ENCODE data around the gene KMT2C. TPM values are rescaled to one million over a fixed set of nuclear protein-coding genes. Genes with fewer than 3 reads are reported as not detected.

The KMT2C gene
- total and polyA plus RNA-seq, 4 donors: 6.3 to 35.3 (median 19.3) TPM

DNA sequence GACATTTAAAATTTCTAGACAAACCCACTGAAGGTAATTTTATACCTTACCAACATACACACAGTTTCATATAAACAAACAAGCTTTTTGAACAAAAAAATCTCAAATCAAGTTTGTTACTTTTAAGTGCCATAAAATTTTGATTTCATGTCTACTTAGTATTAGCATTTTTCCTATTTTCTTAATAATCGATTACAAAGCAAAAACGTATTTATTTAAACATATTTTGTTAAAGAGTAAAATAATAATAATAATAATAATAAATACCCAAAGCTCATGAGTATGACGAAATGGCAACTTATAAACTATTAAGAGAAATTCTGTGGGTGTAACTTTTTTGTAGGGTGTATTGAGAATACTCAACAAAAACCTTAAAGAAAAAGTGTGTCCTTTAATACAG lies 232.7 kb downstream of the KMT2C start:
- H3K27me3 ChIP-seq (ENCODE audit: control insufficient read depth in 4 of 4, insufficient read depth in 4 of 4, low read length in 3 of 4): no peaks in the 10 kb centered on the region
- H3K4me1 ChIP-seq (ENCODE audit: control insufficient read depth in 4 of 4, insufficient read depth in 4 of 4, low read length in 3 of 4): no peaks in the 10 kb centered on the region
- H3K9ac ChIP-seq (ENCODE audit: low read depth in 1 of 2, low read length in 2 of 2): no peak overlapping the region
- TF ChIP-seq, protein P1, sequence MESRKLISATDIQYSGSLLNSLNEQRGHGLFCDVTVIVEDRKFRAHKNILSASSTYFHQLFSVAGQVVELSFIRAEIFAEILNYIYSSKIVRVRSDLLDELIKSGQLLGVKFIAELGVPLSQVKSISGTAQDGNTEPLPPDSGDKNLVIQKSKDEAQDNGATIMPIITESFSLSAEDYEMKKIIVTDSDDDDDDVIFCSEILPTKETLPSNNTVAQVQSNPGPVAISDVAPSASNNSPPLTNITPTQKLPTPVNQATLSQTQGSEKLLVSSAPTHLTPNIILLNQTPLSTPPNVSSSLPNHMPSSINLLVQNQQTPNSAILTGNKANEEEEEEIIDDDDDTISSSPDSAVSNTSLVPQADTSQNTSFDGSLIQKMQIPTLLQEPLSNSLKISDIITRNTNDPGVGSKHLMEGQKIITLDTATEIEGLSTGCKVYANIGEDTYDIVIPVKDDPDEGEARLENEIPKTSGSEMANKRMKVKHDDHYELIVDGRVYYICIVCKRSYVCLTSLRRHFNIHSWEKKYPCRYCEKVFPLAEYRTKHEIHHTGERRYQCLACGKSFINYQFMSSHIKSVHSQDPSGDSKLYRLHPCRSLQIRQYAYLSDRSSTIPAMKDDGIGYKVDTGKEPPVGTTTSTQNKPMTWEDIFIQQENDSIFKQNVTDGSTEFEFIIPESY (IDR thresholded peaks at IDR 0.05): no peak
- TF ChIP-seq, protein P2, sequence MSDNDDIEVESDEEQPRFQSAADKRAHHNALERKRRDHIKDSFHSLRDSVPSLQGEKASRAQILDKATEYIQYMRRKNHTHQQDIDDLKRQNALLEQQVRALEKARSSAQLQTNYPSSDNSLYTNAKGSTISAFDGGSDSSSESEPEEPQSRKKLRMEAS (IDR thresholded peaks at IDR 0.05): no peak
- TF ChIP-seq HNF4G (IDR thresholded peaks at IDR 0.05) (no peak), REST (IDR thresholded peaks at IDR 0.05) (no peak), HNF4A (conservative IDR thresholded peaks at IDR 0.05) (no peak), TAF1 (conservative IDR thresholded peaks at IDR 0.05) (no peak), SP1 (IDR thresholded peaks at IDR 0.05) (no peak), NR2F2 (IDR thresholded peaks at IDR 0.05) (no peak), FOXA1 (IDR thresholded peaks at IDR 0.05) (no peak), JUND (IDR thresholded peaks at IDR 0.05) (no peak)
- TF ChIP-seq, protein P3, sequence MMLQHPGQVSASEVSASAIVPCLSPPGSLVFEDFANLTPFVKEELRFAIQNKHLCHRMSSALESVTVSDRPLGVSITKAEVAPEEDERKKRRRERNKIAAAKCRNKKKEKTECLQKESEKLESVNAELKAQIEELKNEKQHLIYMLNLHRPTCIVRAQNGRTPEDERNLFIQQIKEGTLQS (IDR thresholded peaks at IDR 0.05): no peak
- TF ChIP-seq, protein P4, sequence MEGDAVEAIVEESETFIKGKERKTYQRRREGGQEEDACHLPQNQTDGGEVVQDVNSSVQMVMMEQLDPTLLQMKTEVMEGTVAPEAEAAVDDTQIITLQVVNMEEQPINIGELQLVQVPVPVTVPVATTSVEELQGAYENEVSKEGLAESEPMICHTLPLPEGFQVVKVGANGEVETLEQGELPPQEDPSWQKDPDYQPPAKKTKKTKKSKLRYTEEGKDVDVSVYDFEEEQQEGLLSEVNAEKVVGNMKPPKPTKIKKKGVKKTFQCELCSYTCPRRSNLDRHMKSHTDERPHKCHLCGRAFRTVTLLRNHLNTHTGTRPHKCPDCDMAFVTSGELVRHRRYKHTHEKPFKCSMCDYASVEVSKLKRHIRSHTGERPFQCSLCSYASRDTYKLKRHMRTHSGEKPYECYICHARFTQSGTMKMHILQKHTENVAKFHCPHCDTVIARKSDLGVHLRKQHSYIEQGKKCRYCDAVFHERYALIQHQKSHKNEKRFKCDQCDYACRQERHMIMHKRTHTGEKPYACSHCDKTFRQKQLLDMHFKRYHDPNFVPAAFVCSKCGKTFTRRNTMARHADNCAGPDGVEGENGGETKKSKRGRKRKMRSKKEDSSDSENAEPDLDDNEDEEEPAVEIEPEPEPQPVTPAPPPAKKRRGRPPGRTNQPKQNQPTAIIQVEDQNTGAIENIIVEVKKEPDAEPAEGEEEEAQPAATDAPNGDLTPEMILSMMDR (IDR thresholded peaks at IDR 0.05; ENCODE audit: low read depth, low read length, missing input control): no peak
- no peak overlapping the region for H3K27ac ChIP-seq (ENCODE audit: low read depth in 1 of 2, low read length in 2 of 2)
- DNase-seq (ENCODE audit: low spot score): no peak
- H3K9me3 ChIP-seq (ENCODE audit: control insufficient read depth in 4 of 4, low read length in 3 of 4): no peaks in the 10 kb centered on the region
- WGBS: 93% methylated on average over 3 of the region's 3 CpGs
- peaks cover 1 to 26% (median 15%) of the 10 kb centered on the region in 4 donors for H3K36me3 ChIP-seq (ENCODE audit: control insufficient read depth in 4 of 4, insufficient read depth in 3 of 4, low read depth in 1 of 4, low read length in 3 of 4)
- no peak overlapping the region for H3K4me3 ChIP-seq (ENCODE audit: low read depth in 1 of 3, low read length in 3 of 3)

GRCh38 chr7:152202056-152202455 lies 233.7 kb downstream of the KMT2C start:
- DNase-seq (ENCODE audit: low spot score): no peak
- Histone ChIP-seq H3K9me3 (ENCODE audit: control insufficient read depth in 4 of 4, low read length in 3 of 4) (no peaks in the 10 kb centered on the region), H3K36me3 (ENCODE audit: control insufficient read depth in 4 of 4, insufficient read depth in 3 of 4, low read depth in 1 of 4, low read length in 3 of 4) (peaks cover 1 to 27% (median 16%) of the 10 kb centered on the region in 4 donors), H3K27me3 (ENCODE audit: control insufficient read depth in 4 of 4, insufficient read depth in 4 of 4, low read length in 3 of 4) (no peaks in the 10 kb centered on the region), H3K4me3 (ENCODE audit: low read depth in 1 of 3, low read length in 3 of 3) (no peak overlapping the region), H3K9ac (ENCODE audit: low read depth in 1 of 2, low read length in 2 of 2) (no peak overlapping the region), H3K27ac (ENCODE audit: low read depth in 1 of 2, low read length in 2 of 2) (no peak overlapping the region), H3K4me1 (ENCODE audit: control insufficient read depth in 4 of 4, insufficient read depth in 4 of 4, low read length in 3 of 4) (no peaks in the 10 kb centered on the region)
- TF ChIP-seq TAF1 (conservative IDR thresholded peaks at IDR 0.05): no peak
- TF ChIP-seq HNF4G (IDR thresholded peaks at IDR 0.05): no peak
- no peak for TF ChIP-seq GABPA (IDR thresholded peaks at IDR 0.05 in 1 of 2, conservative IDR thresholded peaks at IDR 0.05 in 1 of 2)
- TF ChIP-seq, protein P4 (IDR thresholded peaks at IDR 0.05; ENCODE audit: low read depth, low read length, missing input control): no peak
- TF ChIP-seq NR2F2 (IDR thresholded peaks at IDR 0.05): no peak
- TF ChIP-seq JUND (IDR thresholded peaks at IDR 0.05): no peak
- TF ChIP-seq YY1 (IDR thresholded peaks at IDR 0.05): no peak
- no peak for TF ChIP-seq RXRA (IDR thresholded peaks at IDR 0.05)
- TF ChIP-seq, protein P2 (IDR thresholded peaks at IDR 0.05): no peak
- TF ChIP-seq SP1 (IDR thresholded peaks at IDR 0.05): no peak
- no peak for TF ChIP-seq HNF4A (conservative IDR thresholded peaks at IDR 0.05)
- 89% methylated on average over 3 of the region's 3 CpGs for WGBS

Measured in liver (tissue), 9 donors.